Measurements from ENCODE around the gene TMA7B. TPM values are rescaled to one million over a fixed set of nuclear protein-coding genes. Genes with fewer than 3 reads are reported as not detected.

Gene TMA7B
- polyA plus RNA-seq, 1 of the 3 experiments (the other 2 are of a cell fraction), result not detected

- DNase-seq, result no peak
- H3K9ac ChIP-seq, result no peak overlapping the region
- no peak overlapping the region for H2AFZ ChIP-seq (ENCODE audit: low read depth)
- CTCF ChIA-PET, result no interaction called here
- no peak for TF ChIP-seq YY1 (IDR thresholded peaks at IDR 0.05; ENCODE audit: low read depth)
- no peak for TF ChIP-seq EZH2phosphoT487 (IDR thresholded peaks at IDR 0.05; ENCODE audit: borderline replicate concordance, low read depth)
- TF ChIP-seq RAD21 (IDR thresholded peaks at IDR 0.05; ENCODE audit: low read length), result no peak
- TF ChIP-seq, protein P1, sequence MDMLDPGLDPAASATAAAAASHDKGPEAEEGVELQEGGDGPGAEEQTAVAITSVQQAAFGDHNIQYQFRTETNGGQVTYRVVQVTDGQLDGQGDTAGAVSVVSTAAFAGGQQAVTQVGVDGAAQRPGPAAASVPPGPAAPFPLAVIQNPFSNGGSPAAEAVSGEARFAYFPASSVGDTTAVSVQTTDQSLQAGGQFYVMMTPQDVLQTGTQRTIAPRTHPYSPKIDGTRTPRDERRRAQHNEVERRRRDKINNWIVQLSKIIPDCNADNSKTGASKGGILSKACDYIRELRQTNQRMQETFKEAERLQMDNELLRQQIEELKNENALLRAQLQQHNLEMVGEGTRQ (IDR thresholded peaks at IDR 0.05; ENCODE audit: borderline replicate concordance, low read depth, low read length), result no peak
- TF ChIP-seq FOSL2 (IDR thresholded peaks at IDR 0.05; ENCODE audit: borderline replicate concordance, low read depth), result no peak
- no peak for TF ChIP-seq TAF1 (IDR thresholded peaks at IDR 0.05; ENCODE audit: borderline replicate concordance, low read depth, low read length)
- no peak for TF ChIP-seq RXRA (IDR thresholded peaks at IDR 0.05; ENCODE audit: borderline replicate concordance, low read depth)
- TF ChIP-seq TEAD4 (IDR thresholded peaks at IDR 0.05; ENCODE audit: borderline replicate concordance, insufficient read depth), result no peak
- no peaks in the 10 kb centered on the region for H4K20me1 ChIP-seq (ENCODE audit: insufficient read depth)
- no peaks in the 10 kb centered on the region for H3K36me3 ChIP-seq (replicated peaks in 1 of 2; ENCODE audit: control insufficient read depth in 1 of 2, insufficient read depth in 2 of 2, low read length in 1 of 2)
- H3K27me3 ChIP-seq (ENCODE audit: insufficient read depth), result no peaks in the 10 kb centered on the region
- POLR2A ChIA-PET, result no interaction called here
- no peak overlapping the region for H3K27ac ChIP-seq (ENCODE audit: low read depth in 2 of 2, low read length in 1 of 2)
- H3F3A ChIP-seq (replicated peaks; ENCODE audit: insufficient read depth), result no peaks in the 10 kb centered on the region
- WGBS (ENCODE audit: low lambda C conversion rate), result 65% methylated on average over 10 of the region's 10 CpGs
- H3K9me3 ChIP-seq, result no peaks in the 10 kb centered on the region
- no peak overlapping the region for H3K4me3 ChIP-seq (ENCODE audit: low read depth in 2 of 2, low read length in 1 of 2)
- no peak overlapping the region for H3K4me2 ChIP-seq
- H3K9me2 ChIP-seq, result no peaks in the 10 kb centered on the region
- H3K4me1 ChIP-seq (ENCODE audit: control insufficient read depth in 1 of 2, insufficient read depth in 2 of 2, low read depth in 1 of 2, low read length in 1 of 2), result peaks cover 0 to 2% of the 10 kb centered on the region in 2 experiments; a peak in 1 of 4 replicates
- no peaks in the 10 kb centered on the region for H3K79me2 ChIP-seq (ENCODE audit: insufficient read depth)
Observed at GRCh38 chr22:39988386-39989114, 28.4 kb downstream of the TMA7B start.

GRCh38 chr22:39989633-39990032, 29.4 kb downstream of the TMA7B start:
- H3K27ac ChIP-seq (ENCODE audit: low read depth in 2 of 2, low read length in 1 of 2), result no peak overlapping the region
- no peaks in the 10 kb centered on the region for H3K79me2 ChIP-seq (ENCODE audit: insufficient read depth)
- H2AFZ ChIP-seq (ENCODE audit: low read depth), result no peak overlapping the region
- no peak overlapping the region for H3K9ac ChIP-seq
- no peaks in the 10 kb centered on the region for H3K9me3 ChIP-seq
- 80% methylated on average over 1 of the region's 7 CpGs for WGBS (ENCODE audit: low lambda C conversion rate)
- CTCF ChIA-PET, result interaction anchor here (1.0 kb wide), 1 partner anchor 35 kb away, joined by 3 read pairs; no protein-coding TSS in a partner anchor
- H3K27me3 ChIP-seq (ENCODE audit: insufficient read depth), result no peaks in the 10 kb centered on the region
- TF ChIP-seq SMC3 (IDR thresholded peaks at IDR 0.05; ENCODE audit: low read depth, low read length), result no peak
- no peak for TF ChIP-seq SIN3A (IDR thresholded peaks at IDR 0.05; ENCODE audit: borderline replicate concordance, low read depth, low read length)
- TF ChIP-seq ZBTB33 (IDR thresholded peaks at IDR 0.05; ENCODE audit: borderline replicate concordance, low read depth), result no peak
- H4K20me1 ChIP-seq (ENCODE audit: insufficient read depth), result no peaks in the 10 kb centered on the region
- no peak overlapping the region for H3K4me2 ChIP-seq
- DNase-seq, result no peak
- no peaks in the 10 kb centered on the region for H3K9me2 ChIP-seq
- H3K4me1 ChIP-seq (ENCODE audit: control insufficient read depth in 1 of 2, insufficient read depth in 2 of 2, low read depth in 1 of 2, low read length in 1 of 2), result peaks cover 0 to 2% of the 10 kb centered on the region in 2 experiments; a peak in 1 of 4 replicates
- H3F3A ChIP-seq (replicated peaks; ENCODE audit: insufficient read depth), result no peaks in the 10 kb centered on the region
- POLR2A ChIA-PET, result no interaction called here
- H3K4me3 ChIP-seq (ENCODE audit: low read depth in 2 of 2, low read length in 1 of 2), result no peak overlapping the region
- no peaks in the 10 kb centered on the region for H3K36me3 ChIP-seq (replicated peaks in 1 of 2; ENCODE audit: control insufficient read depth in 1 of 2, insufficient read depth in 2 of 2, low read length in 1 of 2)
